HepG2 (cell line): Measurements from ENCODE around the gene AGAP3. TPM values are rescaled to one million over a fixed set of nuclear protein-coding genes. Genes with fewer than 3 reads are reported as not detected.

Source experiments
- ATAD3A ChIP-seq: sonication (generic); formaldehyde crosslinking; IDR thresholded peaks from 2 replicates; pipeline ENCODE4 v1.4.0; 2020; ENCODE audit warnings: missing genetic modification reagents
- CC2D1A ChIP-seq: sonication (generic); formaldehyde crosslinking; IDR thresholded peaks from 2 replicates; pipeline ENCODE4 v1.8.1; 2023; ENCODE audit warnings: mild to moderate bottlenecking, missing genetic modification reagents
- EP300 ChIP-seq, 3 experiments: sonication (generic) in 1 of 3; formaldehyde crosslinking in 1 of 3; IDR thresholded peaks; 2 replicates each; pipeline versions ENCODE4 v1.5.1 to v1.6.1; 2011 to 2020; ENCODE audit warnings: low read depth in 2 of 3, low read length in 2 of 3, borderline replicate concordance in 1 of 3, improper control_type of control experiment in 1 of 3, mild to moderate bottlenecking in 1 of 3, missing genetic modification reagents in 1 of 3, moderate library complexity in 1 of 3
- FOXC1 ChIP-seq: sonication (generic); formaldehyde crosslinking; IDR thresholded peaks from 2 replicates; pipeline ENCODE4 v1.8.0; 2022; ENCODE audit warnings: mild to moderate bottlenecking, missing genetic modification reagents, borderline replicate concordance
- KLF15 ChIP-seq: sonication (generic); formaldehyde crosslinking; IDR thresholded peaks from 2 replicates; pipeline ENCODE4 v1.8.1; 2023; ENCODE audit warnings: borderline replicate concordance, mild to moderate bottlenecking, inconsistent platforms, missing genetic modification reagents, mixed read lengths
- MED8 ChIP-seq: sonication (generic); formaldehyde crosslinking; IDR thresholded peaks from 2 replicates; pipeline ENCODE4 v1.8.1; 2023; ENCODE audit warnings: mild to moderate bottlenecking, missing genetic modification reagents; ENCODE audit not compliant: insufficient replicate concordance
- PRPF4 ChIP-seq: fragments of 200-400 bp; formaldehyde crosslinking; IDR thresholded peaks from 2 replicates; pipeline ENCODE4 v1.6.1; 2016; ENCODE audit warnings: low read length, low read depth; ENCODE audit not compliant: poor library complexity, severe bottlenecking
- SNRNP70 ChIP-seq: fragments of 200-400 bp; formaldehyde crosslinking; IDR thresholded peaks from 2 replicates; pipeline ENCODE4 v1.6.1; 2017; ENCODE audit warnings: mild to moderate bottlenecking, low read depth, low read length, moderate library complexity
- ZNF567 ChIP-seq: sonication (generic); formaldehyde crosslinking; IDR thresholded peaks from 2 replicates; pipeline ENCODE4 v1.8.1; 2023; ENCODE audit warnings: mild to moderate bottlenecking, missing genetic modification reagents, borderline replicate concordance
- ZNF672 ChIP-seq: sonication (generic); formaldehyde crosslinking; IDR thresholded peaks from 2 replicates; pipeline ENCODE4 v1.8.1; 2022; ENCODE audit warnings: missing genetic modification reagents
- ZNF740 ChIP-seq: sonication (generic); formaldehyde crosslinking; IDR thresholded peaks from 2 replicates; pipeline ENCODE4 v1.4.0; 2020; ENCODE audit warnings: missing genetic modification reagents
- ZNF749 ChIP-seq: sonication (generic); formaldehyde crosslinking; IDR thresholded peaks from 2 replicates; pipeline ENCODE4 v1.8.0; 2022; ENCODE audit warnings: mild to moderate bottlenecking, missing genetic modification reagents, moderate library complexity, borderline replicate concordance
- ZNF883 ChIP-seq: sonication (generic); formaldehyde crosslinking; IDR thresholded peaks from 2 replicates; pipeline ENCODE4 v1.5.1; 2020; ENCODE audit warnings: mild to moderate bottlenecking, missing genetic modification reagents; ENCODE audit errors: not compliant biosample characterization
- ZNF891 ChIP-seq: sonication (generic); formaldehyde crosslinking; IDR thresholded peaks from 2 replicates; pipeline ENCODE4 v1.5.0; 2020; ENCODE audit warnings: mild to moderate bottlenecking, missing genetic modification reagents
- polyA plus RNA-seq, 8 experiments: library from polyadenylated mRNA; depleted of rRNA in 3 of 8; stranded (reverse) in 7 of 8; unstranded in 1 of 8; fragments of >200 nt; fragmentation: Illumina TruSeq in 4 of 8; extraction: Trizol in 4 of 8; gene quantifications; 2 replicates each; pipeline versions ENCODE4 v1.2.1 to v1.2.3, GENCODE V29; 2011 to 2016; ENCODE audit warnings: low read depth in 4 of 8, missing spikeins in 1 of 8, mixed read lengths in 1 of 8; ENCODE audit not compliant: insufficient read depth in 1 of 8
- total RNA-seq, 5 experiments: library from RNA; depleted of rRNA; stranded (reverse); fragments of >200 nt; fragmentation: Illumina TruSeq; extraction: Trizol; gene quantifications; 2 replicates each; pipeline ENCODE4 v1.2.3, GENCODE V29; 2016; ENCODE audit warnings: low read depth in 1 of 5
- TF ChIP-seq, protein P1 (sequence below): sonication (generic); formaldehyde crosslinking; IDR thresholded peaks from 2 replicates; pipeline ENCODE4 v1.4.0; 2020; ENCODE audit warnings: missing genetic modification reagents
- TF ChIP-seq, protein P2 (sequence below): sonication (generic); formaldehyde crosslinking; IDR thresholded peaks from 2 replicates; pipeline ENCODE4 v1.4.0; 2020; ENCODE audit warnings: missing genetic modification reagents, borderline replicate concordance
- TF ChIP-seq, protein P3 (sequence below): IDR thresholded peaks from 2 replicates; pipeline ENCODE4 v1.6.1; 2016

The AGAP3 gene
- total and polyA plus RNA-seq, 2 of the 13 experiments (the other 11 are each of a cell fraction or from before 2014, with no cell fraction given) = 31.3 to 61.4 TPM

DNA sequence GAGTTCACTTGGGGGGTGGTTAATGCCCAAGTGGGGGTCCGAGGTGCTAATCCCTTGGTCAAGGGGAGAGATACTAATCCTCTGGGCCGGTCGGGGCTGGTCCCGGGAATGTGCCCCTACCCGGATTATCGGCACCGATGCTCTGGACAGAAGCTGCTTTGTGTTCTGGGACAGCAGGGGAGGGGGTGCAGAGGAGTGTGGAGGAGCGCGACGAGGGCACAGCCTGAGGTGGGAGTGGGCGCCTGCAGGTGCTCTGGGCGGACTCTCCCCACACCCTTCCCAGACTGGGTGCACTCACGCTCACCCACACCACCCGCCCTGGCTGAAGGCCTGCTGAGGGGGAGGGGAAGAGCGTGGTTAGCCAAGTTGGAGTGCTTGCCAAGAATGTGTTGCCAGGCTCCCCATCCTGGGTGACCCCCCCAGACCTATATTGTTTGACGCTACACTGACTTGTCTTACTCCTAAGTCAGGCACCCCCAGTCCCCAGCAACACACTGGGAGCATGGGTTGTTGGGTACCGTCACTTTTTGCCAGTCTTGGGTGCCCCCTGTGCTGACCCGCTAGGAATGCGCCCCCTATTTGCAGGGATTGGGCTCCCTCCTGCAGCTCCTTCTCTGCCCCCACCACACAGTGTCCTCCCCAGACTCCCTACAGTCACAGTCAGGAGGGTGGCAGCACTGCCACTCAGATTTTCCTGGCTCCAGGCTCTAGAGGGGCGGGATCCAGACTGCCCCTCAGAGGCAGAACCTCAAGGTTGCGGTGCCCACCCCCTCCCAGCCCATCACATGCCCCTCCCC is 25.7 kb upstream of the AGAP3 start (continued):
- TF ChIP-seq ZNF740 = peak; percentile 51; the same call in 1 of the 2 replicates
- TF ChIP-seq ZNF883 (CRISPR knock-in tag) = peak; percentile 15
- no peak for TF ChIP-seq ATAD3A
- no peak for TF ChIP-seq FOXC1 (CRISPR knock-in tag)
- no peak for TF ChIP-seq ZNF567 (CRISPR knock-in tag)
- TF ChIP-seq, protein P1, sequence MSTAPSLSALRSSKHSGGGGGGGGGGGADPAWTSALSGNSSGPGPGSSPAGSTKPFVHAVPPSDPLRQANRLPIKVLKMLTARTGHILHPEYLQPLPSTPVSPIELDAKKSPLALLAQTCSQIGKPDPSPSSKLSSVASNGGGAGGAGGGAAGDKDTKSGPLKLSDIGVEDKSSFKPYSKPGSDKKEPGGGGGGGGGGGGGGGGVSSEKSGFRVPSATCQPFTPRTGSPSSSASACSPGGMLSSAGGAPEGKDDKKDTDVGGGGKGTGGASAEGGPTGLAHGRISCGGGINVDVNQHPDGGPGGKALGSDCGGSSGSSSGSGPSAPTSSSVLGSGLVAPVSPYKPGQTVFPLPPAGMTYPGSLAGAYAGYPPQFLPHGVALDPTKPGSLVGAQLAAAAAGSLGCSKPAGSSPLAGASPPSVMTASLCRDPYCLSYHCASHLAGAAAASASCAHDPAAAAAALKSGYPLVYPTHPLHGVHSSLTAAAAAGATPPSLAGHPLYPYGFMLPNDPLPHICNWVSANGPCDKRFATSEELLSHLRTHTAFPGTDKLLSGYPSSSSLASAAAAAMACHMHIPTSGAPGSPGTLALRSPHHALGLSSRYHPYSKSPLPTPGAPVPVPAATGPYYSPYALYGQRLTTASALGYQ (CRISPR knock-in tag) = no peak
- no peak for TF ChIP-seq PRPF4
- peak; percentile 17 for TF ChIP-seq MED8 (CRISPR knock-in tag)
- no peak for TF ChIP-seq SNRNP70
- peak; percentile 2; the same call in 1 of the 2 replicates for TF ChIP-seq ZNF891
- TF ChIP-seq, protein P2, sequence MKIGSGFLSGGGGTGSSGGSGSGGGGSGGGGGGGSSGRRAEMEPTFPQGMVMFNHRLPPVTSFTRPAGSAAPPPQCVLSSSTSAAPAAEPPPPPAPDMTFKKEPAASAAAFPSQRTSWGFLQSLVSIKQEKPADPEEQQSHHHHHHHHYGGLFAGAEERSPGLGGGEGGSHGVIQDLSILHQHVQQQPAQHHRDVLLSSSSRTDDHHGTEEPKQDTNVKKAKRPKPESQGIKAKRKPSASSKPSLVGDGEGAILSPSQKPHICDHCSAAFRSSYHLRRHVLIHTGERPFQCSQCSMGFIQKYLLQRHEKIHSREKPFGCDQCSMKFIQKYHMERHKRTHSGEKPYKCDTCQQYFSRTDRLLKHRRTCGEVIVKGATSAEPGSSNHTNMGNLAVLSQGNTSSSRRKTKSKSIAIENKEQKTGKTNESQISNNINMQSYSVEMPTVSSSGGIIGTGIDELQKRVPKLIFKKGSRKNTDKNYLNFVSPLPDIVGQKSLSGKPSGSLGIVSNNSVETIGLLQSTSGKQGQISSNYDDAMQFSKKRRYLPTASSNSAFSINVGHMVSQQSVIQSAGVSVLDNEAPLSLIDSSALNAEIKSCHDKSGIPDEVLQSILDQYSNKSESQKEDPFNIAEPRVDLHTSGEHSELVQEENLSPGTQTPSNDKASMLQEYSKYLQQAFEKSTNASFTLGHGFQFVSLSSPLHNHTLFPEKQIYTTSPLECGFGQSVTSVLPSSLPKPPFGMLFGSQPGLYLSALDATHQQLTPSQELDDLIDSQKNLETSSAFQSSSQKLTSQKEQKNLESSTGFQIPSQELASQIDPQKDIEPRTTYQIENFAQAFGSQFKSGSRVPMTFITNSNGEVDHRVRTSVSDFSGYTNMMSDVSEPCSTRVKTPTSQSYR = peak; percentile 62
- TF ChIP-seq EP300 (IDR thresholded peaks at IDR 0.05; ENCODE audit: low read depth in 2 of 2, low read length in 2 of 2) = no peak
- no peak for TF ChIP-seq EP300 (CRISPR knock-in tag; IDR thresholded peaks at IDR 0.05; ENCODE audit: borderline replicate concordance)
- TF ChIP-seq KLF15 (CRISPR knock-in tag) = no peak
- no peak for TF ChIP-seq ZNF672
- 0 out of 2 replicates have a peak, but pooled peaks have one; percentile 19 for TF ChIP-seq ZNF749 (CRISPR knock-in tag)
- no peak for TF ChIP-seq CC2D1A (CRISPR knock-in tag)
- TF ChIP-seq, protein P3, sequence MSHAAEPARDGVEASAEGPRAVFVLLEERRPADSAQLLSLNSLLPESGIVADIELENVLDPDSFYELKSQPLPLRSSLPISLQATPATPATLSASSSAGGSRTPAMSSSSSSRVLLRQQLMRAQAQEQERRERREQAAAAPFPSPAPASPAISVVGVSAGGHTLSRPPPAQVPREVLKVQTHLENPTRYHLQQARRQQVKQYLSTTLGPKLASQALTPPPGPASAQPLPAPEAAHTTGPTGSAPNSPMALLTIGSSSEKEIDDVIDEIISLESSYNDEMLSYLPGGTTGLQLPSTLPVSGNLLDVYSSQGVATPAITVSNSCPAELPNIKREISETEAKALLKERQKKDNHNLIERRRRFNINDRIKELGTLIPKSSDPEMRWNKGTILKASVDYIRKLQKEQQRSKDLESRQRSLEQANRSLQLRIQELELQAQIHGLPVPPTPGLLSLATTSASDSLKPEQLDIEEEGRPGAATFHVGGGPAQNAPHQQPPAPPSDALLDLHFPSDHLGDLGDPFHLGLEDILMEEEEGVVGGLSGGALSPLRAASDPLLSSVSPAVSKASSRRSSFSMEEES (CRISPR knock-in tag) = no peak
